Suprapubic skin (tissue), 4 donors: ENCODE measurements around the gene ANXA3. TPM values are rescaled to one million over a fixed set of nuclear protein-coding genes. Genes with fewer than 3 reads are reported as not detected.
A peak's percentile ranks its signal among the peaks of the same experiment; 100 is the strongest.

Experiments used
- DNase-seq, 2 donors: peaks; one replicate each; pipeline ENCODE4 v3.0.0-alpha.2; 2019; ENCODE audit warnings: low spot score in 2 of 2
- H3K27ac ChIP-seq: fragments of 200-600 bp; sonication (generic); one replicate; pipeline ENCODE4 v1.5.1; 2019
- H3K27me3 ChIP-seq: fragments of 200-600 bp; sonication (generic); one replicate; pipeline ENCODE4 v1.5.1; 2019
- H3K36me3 ChIP-seq: fragments of 200-600 bp; sonication (generic); one replicate; pipeline ENCODE4 v1.5.1; 2019
- H3K4me1 ChIP-seq: fragments of 200-600 bp; sonication (generic); one replicate; pipeline ENCODE4 v1.5.1; 2019
- H3K4me3 ChIP-seq: fragments of 200-600 bp; sonication (generic); one replicate; pipeline ENCODE4 v1.5.1; 2019; ENCODE audit warnings: mild to moderate bottlenecking
- H3K9me3 ChIP-seq: fragments of 200-600 bp; sonication (generic); one replicate; pipeline ENCODE4 v1.5.1; 2019
- CTCF ChIP-seq, 2 donors: fragments of 200-600 bp in 1 of 2; fragments of 450-650 bp in 1 of 2; sonication (generic) in 1 of 2; IDR thresholded peaks; one replicate each; pipeline ENCODE4 v1.5.1; 2016 to 2019; ENCODE audit warnings: antibody characterized with exemption in 2 of 2, mild to moderate bottlenecking in 1 of 2, moderate library complexity in 1 of 2
- EP300 ChIP-seq: sonication (generic); formaldehyde crosslinking; IDR thresholded peaks from one replicate; pipeline ENCODE4 v1.6.1; 2017; ENCODE audit warnings: antibody characterized with exemption
- POLR2A ChIP-seq, 2 donors: fragments of 450-650 bp; IDR thresholded peaks; one replicate each; pipeline ENCODE4 v1.6.1; 2017; ENCODE audit warnings: antibody characterized with exemption in 2 of 2, mild to moderate bottlenecking in 2 of 2, moderate library complexity in 2 of 2
- POLR2AphosphoS5 ChIP-seq, 3 donors: sonication (generic); formaldehyde crosslinking; IDR thresholded peaks; one replicate each; pipeline ENCODE4 v1.6.1; 2017; ENCODE audit warnings: antibody characterized with exemption in 3 of 3
- WGBS: methylation state at CpG from one replicate; pipeline ENCODE4 v1.1.5; 2018; 5-methylcytosine and 5-hydroxymethylcytosine counted together
- total RNA-seq, 4 donors: library from RNA; depleted of rRNA; stranded (reverse); fragments of >200 nt; gene quantifications; one replicate each; pipeline ENCODE4 v1.1.0, GENCODE V29; 2016

The ANXA3 gene
- total RNA-seq, 4 donors from 2014 or later: 13.8 to 36.7 (median 19.8) TPM

- no peaks in the 10 kb centered on the region for H3K27me3 ChIP-seq
- TF ChIP-seq POLR2A (IDR thresholded peaks at IDR 0.05) (no peak), CTCF (IDR thresholded peaks at IDR 0.05) (no peak), POLR2AphosphoS5 (IDR thresholded peaks at IDR 0.05) (no peak), EP300 (no peak)
- H3K9me3 ChIP-seq: no peaks in the 10 kb centered on the region
- H3K27ac ChIP-seq: no peak overlapping the region
- 75% methylated on average over 2 of the region's 2 CpGs for WGBS
- no peaks in the 10 kb centered on the region for H3K4me1 ChIP-seq
- DNase-seq: no peak
- H3K4me3 ChIP-seq: no peak overlapping the region
- no peaks in the 10 kb centered on the region for H3K36me3 ChIP-seq
Observed at GRCh38 chr4:78529569-78530209, 21.9 kb upstream of the ANXA3 start.

GRCh38 chr4:78532046-78532445 is 19.5 kb upstream of the ANXA3 start:
- H3K27me3 ChIP-seq: no peaks in the 10 kb centered on the region
- H3K27ac ChIP-seq: no peak overlapping the region
- no peaks in the 10 kb centered on the region for H3K4me1 ChIP-seq
- TF ChIP-seq POLR2A (IDR thresholded peaks at IDR 0.05) (no peak), POLR2AphosphoS5 (IDR thresholded peaks at IDR 0.05) (no peak), CTCF (IDR thresholded peaks at IDR 0.05) (no peak), EP300 (no peak)
- H3K36me3 ChIP-seq: no peaks in the 10 kb centered on the region
- no peak for DNase-seq
- WGBS: 72% methylated on average over 1 of the region's 1 CpG
- no peak overlapping the region for H3K4me3 ChIP-seq
- no peaks in the 10 kb centered on the region for H3K9me3 ChIP-seq

GRCh38 chr4:78533854-78534253 is 17.7 kb upstream of the ANXA3 start:
- Histone ChIP-seq H3K4me1 (no peaks in the 10 kb centered on the region), H3K27me3 (no peaks in the 10 kb centered on the region), H3K4me3 (no peak overlapping the region), H3K27ac (peak overlapping the region; percentile 45), H3K9me3 (no peaks in the 10 kb centered on the region), H3K36me3 (no peaks in the 10 kb centered on the region)
- no peak for DNase-seq
- WGBS: 74% methylated on average over 5 of the region's 5 CpGs
- TF ChIP-seq EP300 (no peak), POLR2AphosphoS5 (IDR thresholded peaks at IDR 0.05) (no peak), POLR2A (IDR thresholded peaks at IDR 0.05) (no peak), CTCF (IDR thresholded peaks at IDR 0.05) (no peak)

GRCh38 chr4:78534286-78534955 is 17.1 kb upstream of the ANXA3 start:
- no peak for DNase-seq
- no peak overlapping the region for H3K27ac ChIP-seq
- H3K9me3 ChIP-seq: no peaks in the 10 kb centered on the region
- H3K27me3 ChIP-seq: no peaks in the 10 kb centered on the region
- H3K4me3 ChIP-seq: no peak overlapping the region
- 77% methylated on average over 4 of the region's 4 CpGs for WGBS
- TF ChIP-seq POLR2A (IDR thresholded peaks at IDR 0.05) (no peak), POLR2AphosphoS5 (IDR thresholded peaks at IDR 0.05) (no peak), EP300 (no peak), CTCF (IDR thresholded peaks at IDR 0.05) (no peak)
- H3K4me1 ChIP-seq: no peaks in the 10 kb centered on the region
- H3K36me3 ChIP-seq: no peaks in the 10 kb centered on the region

- Histone ChIP-seq H3K27ac (no peak overlapping the region), H3K4me3 (no peak overlapping the region)
Observed at GRCh38 chr4:78542373-78542772, 9.2 kb upstream of the ANXA3 start.

More at GRCh38 chr4:78542373-78542772, 9.2 kb upstream of the ANXA3 start:
- H3K27me3 ChIP-seq: no peaks in the 10 kb centered on the region
- H3K4me1 ChIP-seq: no peaks in the 10 kb centered on the region
- H3K9me3 ChIP-seq: no peaks in the 10 kb centered on the region
- H3K36me3 ChIP-seq: no peaks in the 10 kb centered on the region
- TF ChIP-seq POLR2A (IDR thresholded peaks at IDR 0.05): no peak
- no peak for TF ChIP-seq EP300
- no peak for TF ChIP-seq POLR2AphosphoS5 (IDR thresholded peaks at IDR 0.05)
- no peak for TF ChIP-seq CTCF (IDR thresholded peaks at IDR 0.05)
- WGBS: 85% methylated on average over 5 of the region's 5 CpGs
- no peak for DNase-seq
